Measurements from ENCODE around the gene PAX7.

Gene PAX7

DNA sequence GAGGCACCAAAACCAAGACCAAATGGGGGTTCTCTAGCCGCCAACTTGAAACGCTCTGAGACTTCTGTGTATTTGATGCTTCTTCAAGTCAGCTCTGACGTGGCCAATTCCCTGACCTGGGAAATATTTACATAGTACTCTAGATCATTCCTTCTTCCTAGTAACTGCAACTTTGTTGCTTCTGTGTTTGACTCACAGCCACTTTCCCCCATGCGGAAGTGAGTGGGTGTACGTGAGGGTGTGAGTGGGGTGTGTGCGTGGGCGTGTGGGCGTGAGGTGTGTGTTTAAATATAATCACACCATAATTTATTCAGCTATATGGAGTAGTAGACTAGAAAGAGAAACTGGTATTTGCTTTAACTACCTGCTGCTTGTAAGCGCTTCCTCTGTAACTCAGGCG lies 117.8 kb downstream of the PAX7 start:
- no peak for DNase-seq (ENCODE audit: low read depth, low spot score)
- no peak overlapping the region for H3K4me3 ChIP-seq (ENCODE audit: low read depth, low read length)
- in situ Hi-C loops (cut with HindIII; ENCODE audit: low sequenced_read_pairs): no loop called here
- TF ChIP-seq, protein P1, sequence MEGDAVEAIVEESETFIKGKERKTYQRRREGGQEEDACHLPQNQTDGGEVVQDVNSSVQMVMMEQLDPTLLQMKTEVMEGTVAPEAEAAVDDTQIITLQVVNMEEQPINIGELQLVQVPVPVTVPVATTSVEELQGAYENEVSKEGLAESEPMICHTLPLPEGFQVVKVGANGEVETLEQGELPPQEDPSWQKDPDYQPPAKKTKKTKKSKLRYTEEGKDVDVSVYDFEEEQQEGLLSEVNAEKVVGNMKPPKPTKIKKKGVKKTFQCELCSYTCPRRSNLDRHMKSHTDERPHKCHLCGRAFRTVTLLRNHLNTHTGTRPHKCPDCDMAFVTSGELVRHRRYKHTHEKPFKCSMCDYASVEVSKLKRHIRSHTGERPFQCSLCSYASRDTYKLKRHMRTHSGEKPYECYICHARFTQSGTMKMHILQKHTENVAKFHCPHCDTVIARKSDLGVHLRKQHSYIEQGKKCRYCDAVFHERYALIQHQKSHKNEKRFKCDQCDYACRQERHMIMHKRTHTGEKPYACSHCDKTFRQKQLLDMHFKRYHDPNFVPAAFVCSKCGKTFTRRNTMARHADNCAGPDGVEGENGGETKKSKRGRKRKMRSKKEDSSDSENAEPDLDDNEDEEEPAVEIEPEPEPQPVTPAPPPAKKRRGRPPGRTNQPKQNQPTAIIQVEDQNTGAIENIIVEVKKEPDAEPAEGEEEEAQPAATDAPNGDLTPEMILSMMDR (IDR thresholded peaks at IDR 0.05; ENCODE audit: low read depth, low read length): no peak

DNA sequence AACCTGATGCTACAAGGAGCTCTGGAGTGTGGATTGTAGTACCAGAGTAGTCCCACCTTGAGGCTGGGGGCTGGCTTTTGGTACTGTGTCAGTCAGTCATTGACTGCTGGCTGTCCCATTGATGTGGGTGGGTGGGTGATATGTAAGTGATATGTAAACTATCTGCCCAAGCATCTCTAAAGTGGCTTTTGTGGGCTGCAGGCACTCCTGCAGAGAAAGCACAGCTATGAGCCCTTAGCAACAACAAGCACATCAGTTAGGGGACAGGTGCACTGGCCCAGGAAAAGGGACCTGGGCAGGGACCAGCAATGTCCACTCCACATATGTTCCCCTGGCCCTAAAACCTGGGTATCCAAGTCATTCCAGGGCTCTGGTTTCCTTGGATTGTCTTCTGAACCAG lies 118.9 kb downstream of the PAX7 start:
- H3K4me3 ChIP-seq (ENCODE audit: low read depth, low read length): no peak overlapping the region
- TF ChIP-seq, protein P1 (IDR thresholded peaks at IDR 0.05; ENCODE audit: low read depth, low read length): no peak
- DNase-seq (ENCODE audit: low read depth, low spot score): no peak
- in situ Hi-C loops (cut with HindIII; ENCODE audit: low sequenced_read_pairs): no loop called here

DNA sequence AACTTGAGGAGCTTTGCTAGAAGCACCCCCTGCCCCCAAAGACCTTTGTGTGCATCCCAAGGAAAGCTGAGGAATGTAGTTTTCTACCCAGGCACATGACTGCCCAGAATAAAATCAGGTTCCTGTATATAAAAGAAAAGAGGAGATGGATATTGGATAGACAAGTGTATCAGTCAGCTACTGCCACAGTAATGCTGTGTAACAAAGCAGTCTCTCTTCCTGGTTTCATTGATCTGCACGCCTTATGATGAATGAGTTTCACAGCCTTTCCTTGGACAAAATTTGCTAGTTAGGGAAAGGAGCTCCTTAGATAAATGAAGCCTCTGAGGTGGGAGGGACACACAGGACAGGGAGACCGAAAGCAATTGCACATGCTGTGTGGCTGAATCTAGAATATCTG lies 120.0 kb downstream of the PAX7 start:
- TF ChIP-seq, protein P1 (IDR thresholded peaks at IDR 0.05; ENCODE audit: low read depth, low read length): no peak
- no peak for DNase-seq (ENCODE audit: low read depth, low spot score)
- H3K4me3 ChIP-seq (ENCODE audit: low read depth, low read length): no peak overlapping the region
- in situ Hi-C loops (cut with HindIII; ENCODE audit: low sequenced_read_pairs): no loop called here

DNA sequence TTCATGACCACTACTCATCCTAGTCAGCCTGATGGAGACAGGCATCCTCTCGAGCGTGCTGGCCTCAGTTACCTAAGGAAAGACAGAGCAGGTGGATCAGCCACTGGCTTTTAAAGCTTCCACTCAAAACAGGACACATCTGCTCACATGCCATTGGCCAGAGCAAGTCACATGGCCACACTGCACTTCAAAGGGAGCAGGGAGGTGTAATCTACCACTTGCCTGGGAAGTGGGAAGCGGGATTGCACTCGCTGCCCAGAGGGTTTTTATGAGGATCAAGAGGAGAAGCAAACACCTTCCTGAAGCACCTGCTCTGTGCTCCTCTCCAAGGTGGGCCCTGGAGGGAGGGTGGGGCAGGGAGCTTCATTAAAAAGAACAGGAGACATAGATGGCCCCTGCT lies 120.8 kb downstream of the PAX7 start:
- TF ChIP-seq, protein P1 (IDR thresholded peaks at IDR 0.05; ENCODE audit: low read depth, low read length): no peak
- no peak for DNase-seq (ENCODE audit: low read depth, low spot score)
- in situ Hi-C loops (cut with HindIII; ENCODE audit: low sequenced_read_pairs): no loop called here
- no peak overlapping the region for H3K4me3 ChIP-seq (ENCODE audit: low read depth, low read length)

DNA sequence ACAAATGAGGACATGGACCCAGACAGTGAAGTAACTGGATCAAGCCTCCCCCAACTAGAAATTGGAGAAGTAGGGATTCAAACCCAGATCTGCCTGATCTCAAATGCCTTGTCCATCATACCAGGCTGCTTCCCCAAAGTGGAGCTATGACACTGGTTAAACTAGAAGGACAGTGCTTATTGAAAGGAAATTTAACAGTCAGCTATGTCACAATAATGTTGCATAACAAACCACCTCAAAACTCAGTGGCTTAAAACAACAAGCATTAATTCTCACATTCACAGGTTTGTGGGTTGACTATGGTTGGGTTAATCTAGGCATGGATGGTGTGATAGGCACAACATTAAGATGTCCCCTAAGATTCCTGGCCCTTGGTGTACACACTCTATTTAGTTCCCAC lies 121.8 kb downstream of the PAX7 start:
- TF ChIP-seq, protein P1 (IDR thresholded peaks at IDR 0.05; ENCODE audit: low read depth, low read length): no peak
- no peak overlapping the region for H3K4me3 ChIP-seq (ENCODE audit: low read depth, low read length)
- no peak for DNase-seq (ENCODE audit: low read depth, low spot score)
- in situ Hi-C loops (cut with HindIII; ENCODE audit: low sequenced_read_pairs): no loop called here

DNA sequence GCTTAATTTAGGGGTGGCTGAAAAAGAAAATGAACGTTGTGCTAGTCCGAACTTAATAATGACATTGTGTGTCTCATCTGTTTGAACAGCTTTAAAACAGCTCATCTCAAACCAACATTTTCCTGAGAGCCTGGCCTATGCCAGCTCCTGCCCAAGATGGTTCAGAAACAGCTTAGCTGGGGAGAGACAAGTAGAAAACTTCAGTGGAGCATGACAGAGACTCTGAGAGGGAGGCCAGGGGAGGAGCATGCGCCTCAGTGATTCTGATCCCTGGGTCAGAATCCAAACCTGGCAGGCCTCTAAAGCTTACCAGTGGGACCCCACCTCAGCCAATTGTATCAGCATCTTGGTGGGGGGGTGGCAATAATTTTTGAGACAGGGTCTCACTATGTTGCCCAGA lies 129.5 kb downstream of the PAX7 start:
- TF ChIP-seq, protein P1 (IDR thresholded peaks at IDR 0.05; ENCODE audit: low read depth, low read length): no peak
- in situ Hi-C loops (cut with HindIII; ENCODE audit: low sequenced_read_pairs): no loop called here
- H3K4me3 ChIP-seq (ENCODE audit: low read depth, low read length): no peak overlapping the region
- no peak for DNase-seq (ENCODE audit: low read depth, low spot score)
